Activated CD4-positive, alpha-beta T cell treated with anti-CD3 and anti-CD28 coated beads, Interleukin-2, Interleukin-6, amounts not matched to agents 100 ng/mL and 50 ng/mL, durations not matched to agents 16 hours and 8 hours (primary cell): ENCODE results near the gene ADAMTSL1.

Source experiments
- DNase-seq: peaks from one replicate; pipeline ENCODE4 v3.0.0-alpha.2; 2020

Gene ADAMTSL1

GRCh38 chr9:18463991-18464390 is 10.0 kb upstream of the ADAMTSL1 start:
- no peak for DNase-seq

GRCh38 chr9:18466101-18466500 is 7.9 kb upstream of the ADAMTSL1 start:
- no peak for DNase-seq

- DNase-seq = no peak
These were observed 6.3 kb upstream of the ADAMTSL1 start for GRCh38 chr9:18467696-18468095.

- no peak for DNase-seq
These were observed 1.5 kb upstream of the ADAMTSL1 start for GRCh38 chr9:18472435-18472834.

- no peak for DNase-seq
These were observed 1.1 kb upstream of the ADAMTSL1 start for GRCh38 chr9:18472841-18473251.

GRCh38 chr9:18474783-18475182 is 830 bp downstream of the ADAMTSL1 start:
- DNase-seq = no peak

GRCh38 chr9:18477121-18477660 is 3.2 kb downstream of the ADAMTSL1 start:
- no peak for DNase-seq

GRCh38 chr9:18477719-18478118 is 3.8 kb downstream of the ADAMTSL1 start:
- DNase-seq = no peak

GRCh38 chr9:18478501-18479361 is 4.8 kb downstream of the ADAMTSL1 start:
- DNase-seq = no peak

- no peak for DNase-seq
These were observed 5.5 kb downstream of the ADAMTSL1 start for GRCh38 chr9:18479405-18479804.

- no peak for DNase-seq
These were observed 6.7 kb downstream of the ADAMTSL1 start for GRCh38 chr9:18480662-18481093.

- DNase-seq = no peak
These were observed 8.4 kb downstream of the ADAMTSL1 start for GRCh38 chr9:18482371-18482770.

- DNase-seq = no peak
These were observed 11.8 kb downstream of the ADAMTSL1 start for GRCh38 chr9:18485714-18486113.

GRCh38 chr9:18487611-18488010 is 13.7 kb downstream of the ADAMTSL1 start:
- DNase-seq = no peak

- no peak for DNase-seq
These were observed 14.9 kb downstream of the ADAMTSL1 start for GRCh38 chr9:18488886-18489285.

GRCh38 chr9:18489861-18490260 is 15.9 kb downstream of the ADAMTSL1 start:
- no peak for DNase-seq

- DNase-seq = no peak
These were observed 16.9 kb downstream of the ADAMTSL1 start for GRCh38 chr9:18490641-18491370.

GRCh38 chr9:18492612-18493011 is 18.7 kb downstream of the ADAMTSL1 start:
- no peak for DNase-seq

- no peak for DNase-seq
These were observed 19.6 kb downstream of the ADAMTSL1 start for GRCh38 chr9:18493451-18493993.

GRCh38 chr9:18495065-18495464 is 21.1 kb downstream of the ADAMTSL1 start:
- DNase-seq = no peak

- DNase-seq = no peak
These were observed 22.5 kb downstream of the ADAMTSL1 start for GRCh38 chr9:18496256-18497000.

GRCh38 chr9:18499062-18499461 is 25.1 kb downstream of the ADAMTSL1 start:
- no peak for DNase-seq

- DNase-seq = no peak
These were observed 26.0 kb downstream of the ADAMTSL1 start for GRCh38 chr9:18499980-18500379.
